ENCODE results near the gene PFDN2. TPM values are rescaled to one million over a fixed set of nuclear protein-coding genes. Genes with fewer than 3 reads are reported as not detected.

The PFDN2 gene
- total and polyA plus RNA-seq, 2 experiments from 2014 or later = 45.6 to 352 TPM

- no peak overlapping the region for H3K27ac ChIP-seq (ENCODE audit: low read depth)
- Mint-ChIP-seq H3K27ac (no peak overlapping the region), H3K9me3 (peaks cover 3% of the 10 kb centered on the region; the same call in 1 of the 3 replicates), H3K4me1 (peaks cover 7% of the 10 kb centered on the region; the same call in 1 of the 3 replicates), H3K27me3 (ENCODE audit: insufficient read depth, low read depth, poor library complexity) (peaks cover 18% of the 10 kb centered on the region), H3K4me3 (no peak overlapping the region), H3K36me3 (ENCODE audit: low read depth) (peaks cover 7% of the 10 kb centered on the region; the same call in 1 of the 3 replicates)
- H2AFZ ChIP-seq = no peak overlapping the region
- H3K27me3 ChIP-seq (ENCODE audit: insufficient read depth) = no peaks in the 10 kb centered on the region
- no peaks in the 10 kb centered on the region; the same call in 1 of the 2 replicates for H3K4me1 ChIP-seq (ENCODE audit: insufficient read depth)
- TF ChIP-seq, protein P1, sequence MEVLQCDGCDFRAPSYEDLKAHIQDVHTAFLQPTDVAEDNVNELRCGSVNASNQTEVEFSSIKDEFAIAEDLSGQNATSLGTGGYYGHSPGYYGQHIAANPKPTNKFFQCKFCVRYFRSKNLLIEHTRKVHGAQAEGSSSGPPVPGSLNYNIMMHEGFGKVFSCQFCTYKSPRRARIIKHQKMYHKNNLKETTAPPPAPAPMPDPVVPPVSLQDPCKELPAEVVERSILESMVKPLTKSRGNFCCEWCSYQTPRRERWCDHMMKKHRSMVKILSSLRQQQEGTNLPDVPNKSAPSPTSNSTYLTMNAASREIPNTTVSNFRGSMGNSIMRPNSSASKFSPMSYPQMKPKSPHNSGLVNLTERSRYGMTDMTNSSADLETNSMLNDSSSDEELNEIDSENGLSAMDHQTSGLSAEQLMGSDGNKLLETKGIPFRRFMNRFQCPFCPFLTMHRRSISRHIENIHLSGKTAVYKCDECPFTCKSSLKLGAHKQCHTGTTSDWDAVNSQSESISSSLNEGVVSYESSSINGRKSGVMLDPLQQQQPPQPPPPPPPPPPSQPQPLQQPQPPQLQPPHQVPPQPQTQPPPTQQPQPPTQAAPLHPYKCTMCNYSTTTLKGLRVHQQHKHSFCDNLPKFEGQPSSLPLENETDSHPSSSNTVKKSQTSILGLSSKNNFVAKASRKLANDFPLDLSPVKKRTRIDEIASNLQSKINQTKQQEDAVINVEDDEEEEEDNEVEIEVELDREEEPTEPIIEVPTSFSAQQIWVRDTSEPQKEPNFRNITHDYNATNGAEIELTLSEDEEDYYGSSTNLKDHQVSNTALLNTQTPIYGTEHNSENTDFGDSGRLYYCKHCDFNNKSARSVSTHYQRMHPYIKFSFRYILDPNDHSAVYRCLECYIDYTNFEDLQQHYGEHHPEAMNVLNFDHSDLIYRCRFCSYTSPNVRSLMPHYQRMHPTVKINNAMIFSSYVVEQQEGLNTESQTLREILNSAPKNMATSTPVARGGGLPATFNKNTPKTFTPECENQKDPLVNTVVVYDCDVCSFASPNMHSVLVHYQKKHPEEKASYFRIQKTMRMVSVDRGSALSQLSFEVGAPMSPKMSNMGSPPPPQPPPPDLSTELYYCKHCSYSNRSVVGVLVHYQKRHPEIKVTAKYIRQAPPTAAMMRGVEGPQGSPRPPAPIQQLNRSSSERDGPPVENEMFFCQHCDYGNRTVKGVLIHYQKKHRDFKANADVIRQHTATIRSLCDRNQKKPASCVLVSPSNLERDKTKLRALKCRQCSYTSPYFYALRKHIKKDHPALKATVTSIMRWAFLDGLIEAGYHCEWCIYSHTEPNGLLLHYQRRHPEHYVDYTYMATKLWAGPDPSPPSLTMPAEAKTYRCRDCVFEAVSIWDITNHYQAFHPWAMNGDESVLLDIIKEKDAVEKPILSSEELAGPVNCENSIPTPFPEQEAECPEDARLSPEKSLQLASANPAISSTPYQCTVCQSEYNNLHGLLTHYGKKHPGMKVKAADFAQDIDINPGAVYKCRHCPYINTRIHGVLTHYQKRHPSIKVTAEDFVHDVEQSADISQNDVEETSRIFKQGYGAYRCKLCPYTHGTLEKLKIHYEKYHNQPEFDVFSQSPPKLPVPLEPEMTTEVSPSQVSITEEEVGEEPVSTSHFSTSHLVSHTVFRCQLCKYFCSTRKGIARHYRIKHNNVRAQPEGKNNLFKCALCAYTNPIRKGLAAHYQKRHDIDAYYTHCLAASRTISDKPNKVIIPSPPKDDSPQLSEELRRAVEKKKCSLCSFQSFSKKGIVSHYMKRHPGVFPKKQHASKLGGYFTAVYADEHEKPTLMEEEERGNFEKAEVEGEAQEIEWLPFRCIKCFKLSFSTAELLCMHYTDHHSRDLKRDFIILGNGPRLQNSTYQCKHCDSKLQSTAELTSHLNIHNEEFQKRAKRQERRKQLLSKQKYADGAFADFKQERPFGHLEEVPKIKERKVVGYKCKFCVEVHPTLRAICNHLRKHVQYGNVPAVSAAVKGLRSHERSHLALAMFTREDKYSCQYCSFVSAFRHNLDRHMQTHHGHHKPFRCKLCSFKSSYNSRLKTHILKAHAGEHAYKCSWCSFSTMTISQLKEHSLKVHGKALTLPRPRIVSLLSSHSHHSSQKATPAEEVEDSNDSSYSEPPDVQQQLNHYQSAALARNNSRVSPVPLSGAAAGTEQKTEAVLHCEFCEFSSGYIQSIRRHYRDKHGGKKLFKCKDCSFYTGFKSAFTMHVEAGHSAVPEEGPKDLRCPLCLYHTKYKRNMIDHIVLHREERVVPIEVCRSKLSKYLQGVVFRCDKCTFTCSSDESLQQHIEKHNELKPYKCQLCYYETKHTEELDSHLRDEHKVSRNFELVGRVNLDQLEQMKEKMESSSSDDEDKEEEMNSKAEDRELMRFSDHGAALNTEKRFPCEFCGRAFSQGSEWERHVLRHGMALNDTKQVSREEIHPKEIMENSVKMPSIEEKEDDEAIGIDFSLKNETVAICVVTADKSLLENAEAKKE (CRISPR knock-in tag; IDR thresholded peaks at IDR 0.05) = no peak
- no peak for TF ChIP-seq CREB1 (CRISPR knock-in tag; IDR thresholded peaks at IDR 0.05; ENCODE audit: low read depth)
- TF ChIP-seq CTCF (conservative IDR thresholded peaks at IDR 0.05; ENCODE audit: low read depth in 2 of 2) = no peak
- TF ChIP-seq ETS1 (IDR thresholded peaks at IDR 0.05) = no peak
- no peak for TF ChIP-seq JUNB (IDR thresholded peaks at IDR 0.05; ENCODE audit: unreplicated experiment)
- no peak for TF ChIP-seq POLR2AphosphoS5 (IDR thresholded peaks at IDR 0.05; ENCODE audit: low read depth)
- no peak for TF ChIP-seq ZNF114 (CRISPR knock-in tag; IDR thresholded peaks at IDR 0.05)
- TF ChIP-seq STAT1 (IDR thresholded peaks at IDR 0.05; ENCODE audit: unreplicated experiment) = no peak
- no peak for TF ChIP-seq EZH2 (IDR thresholded peaks at IDR 0.05; ENCODE audit: low read depth, unreplicated experiment)
- no peak for TF ChIP-seq ZNF331 (CRISPR knock-in tag; IDR thresholded peaks at IDR 0.05; ENCODE audit: low read depth)
- TF ChIP-seq NANOG (IDR thresholded peaks at IDR 0.05; ENCODE audit: borderline replicate concordance) = no peak
- TF ChIP-seq REST (IDR thresholded peaks at IDR 0.05; ENCODE audit: unreplicated experiment) = no peak
- H4K20me1 ChIP-seq (replicated peaks; ENCODE audit: insufficient read depth) = no peaks in the 10 kb centered on the region
- H3K4me2 ChIP-seq = no peak overlapping the region
- H3K36me3 ChIP-seq (ENCODE audit: insufficient read depth) = no peaks in the 10 kb centered on the region; the same call in 1 of the 2 replicates
- DNase-seq (ENCODE audit: low spot score) (no peak), ATAC-seq (no peak)
- H3K79me2 ChIP-seq (replicated peaks; ENCODE audit: insufficient read depth) = no peaks in the 10 kb centered on the region
- H3F3A ChIP-seq (replicated peaks; ENCODE audit: low read depth) = peaks cover 14% of the 10 kb centered on the region
- no peak overlapping the region for H3K4me3 ChIP-seq
- no peaks in the 10 kb centered on the region for H3K9me2 ChIP-seq (ENCODE audit: insufficient read depth)
These were observed 22.6 kb downstream of the PFDN2 start for GRCh38 chr1:161095230-161095629.
